Activated CD4-positive, alpha-beta T cell treated with anti-CD3 and anti-CD28 coated beads, Interleukin-2, amount 10 ng/mL, durations not matched to agents 24 days and 14 days (primary cell): ENCODE data around the gene SLC6A6. TPM values are rescaled to one million over a fixed set of nuclear protein-coding genes. Genes with fewer than 3 reads are reported as not detected.

ENCODE experiments used
- DNase-seq: peaks from one replicate; pipeline ENCODE4 v3.0.0; 2022
- H3K27ac Mint-ChIP-seq: one replicate; pipeline ENCODE4 v1.8.0; 2022; ENCODE audit warnings: mild to moderate bottlenecking, mixed read lengths
- H3K27me3 Mint-ChIP-seq: one replicate; pipeline ENCODE4 v1.8.0; 2022; ENCODE audit warnings: mixed read lengths
- H3K36me3 Mint-ChIP-seq: one replicate; pipeline ENCODE4 v1.8.0; 2022; ENCODE audit warnings: low read depth, mild to moderate bottlenecking, mixed read lengths
- H3K4me1 Mint-ChIP-seq: one replicate; pipeline ENCODE4 v1.8.0; 2021; ENCODE audit warnings: mixed read lengths
- H3K4me3 Mint-ChIP-seq: one replicate; pipeline ENCODE4 v1.8.0; 2022; ENCODE audit warnings: mild to moderate bottlenecking, moderate library complexity, mixed read lengths
- H3K9me3 Mint-ChIP-seq: one replicate; pipeline ENCODE4 v1.8.0; 2021; ENCODE audit warnings: mixed read lengths
- intact Hi-C: fragments of 100-400 bp; cut with micrococcal nuclease; formaldehyde crosslinking; loops from one replicate; pipeline ENCODE4 v1.15.1; 2023
- total RNA-seq: library from RNA; stranded (reverse); gene quantifications from 2 replicates; pipeline ENCODE4 v1.2.3, GENCODE V29; 2022

Gene SLC6A6
- total RNA-seq, 1 donor from 2014 or later: 63.7 TPM

DNA sequence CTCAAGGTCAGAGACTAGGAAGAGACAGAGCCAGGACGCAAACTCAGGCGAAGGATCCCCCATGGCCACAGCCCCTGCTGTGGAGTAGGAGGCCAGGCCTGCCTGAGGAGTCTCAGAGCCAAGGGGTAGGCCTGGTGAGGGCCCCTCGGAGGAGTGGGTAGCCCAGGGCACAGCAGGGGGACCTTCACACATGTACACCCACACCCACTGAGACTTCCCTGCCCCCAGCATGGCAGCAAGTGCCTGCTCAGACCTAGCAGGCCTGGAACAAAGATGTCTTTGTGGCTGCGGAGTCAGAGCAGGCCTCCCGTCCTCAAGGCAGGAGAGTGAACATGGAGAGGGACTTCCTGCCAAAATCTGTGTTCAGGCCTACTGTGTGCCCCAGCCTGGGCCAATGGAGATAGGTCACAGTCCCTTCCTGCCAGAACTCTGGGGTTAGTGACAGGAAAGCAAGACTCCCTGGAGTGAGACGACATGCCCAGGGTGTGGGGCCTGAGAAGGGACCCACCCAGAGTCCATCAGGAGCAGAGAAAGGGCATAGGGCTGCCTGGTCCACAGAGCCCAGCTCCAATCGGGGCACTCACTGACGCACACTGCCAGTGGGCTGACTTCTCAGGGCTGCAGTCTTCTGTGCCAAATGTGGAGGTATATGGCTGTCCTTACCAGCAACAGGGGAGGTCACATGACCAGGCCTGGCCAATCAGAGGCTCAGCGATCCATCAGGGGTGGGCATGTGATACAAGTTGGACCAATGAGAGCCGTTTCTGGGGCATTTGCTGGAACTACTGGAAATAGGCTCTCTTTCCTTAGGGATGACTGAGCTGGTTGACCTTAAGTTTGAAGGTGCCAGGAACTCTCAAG, 135.4 kb downstream of the SLC6A6 start:
- no peak overlapping the region for H3K27ac Mint-ChIP-seq
- H3K9me3 Mint-ChIP-seq: no peaks in the 10 kb centered on the region
- H3K27me3 Mint-ChIP-seq: no peaks in the 10 kb centered on the region
- no peak overlapping the region for H3K4me3 Mint-ChIP-seq
- no peaks in the 10 kb centered on the region for H3K4me1 Mint-ChIP-seq
- H3K36me3 Mint-ChIP-seq: no peaks in the 10 kb centered on the region
- no peak for DNase-seq
- intact Hi-C loops: no loop called here

GRCh38 chr3:14538451-14539088, 136.2 kb downstream of the SLC6A6 start:
- H3K27me3 Mint-ChIP-seq: no peaks in the 10 kb centered on the region
- H3K36me3 Mint-ChIP-seq: no peaks in the 10 kb centered on the region
- no peaks in the 10 kb centered on the region for H3K9me3 Mint-ChIP-seq
- no peak overlapping the region for H3K4me3 Mint-ChIP-seq
- intact Hi-C loops: no loop called here
- no peak overlapping the region for H3K27ac Mint-ChIP-seq
- DNase-seq: no peak
- H3K4me1 Mint-ChIP-seq: no peaks in the 10 kb centered on the region

Other genes with a start within 250 kb of the SLC6A6 start
- gene XPC, start 224.0 kb upstream of the SLC6A6 start, total RNA-seq: 29.7 and 32.3 TPM in 2 replicates
- 17.4 and 18.0 TPM in 2 replicates for gene LSM3, start 223.8 kb upstream of the SLC6A6 start, total RNA-seq
- not detected in 2 replicates for gene GRIP2, start 137.7 kb downstream of the SLC6A6 start, total RNA-seq
- 16.0 and 16.8 TPM in 2 replicates for gene CCDC174, start 249.2 kb downstream of the SLC6A6 start, total RNA-seq